Psoas muscle (tissue), 8 donors: ENCODE measurements around the gene ZPBP. TPM values are rescaled to one million over a fixed set of nuclear protein-coding genes. Genes with fewer than 3 reads are reported as not detected.

Experiments
- ATAC-seq, 4 donors: fragments of 200-7000 bp; cut with Tn5 transposase; one replicate each; pipeline ENCODE4 v1.9.1; 2020; ENCODE audit warnings: moderate library complexity in 3 of 4, mild to moderate bottlenecking in 2 of 4
- DNase-seq, 2 donors: peaks; one replicate each; pipeline ENCODE4 v3.0.0-alpha.2; 2020
- H3K27ac ChIP-seq: fragments of 200-600 bp; one replicate; pipeline ENCODE4 v1.8.0; 2022
- H3K27me3 ChIP-seq, 3 donors: fragments of 200-600 bp in 1 of 3; one replicate each; pipeline versions ENCODE4 v1.6.1 to v1.8.0; 2013 to 2022; ENCODE audit warnings: low read length in 2 of 3, mild to moderate bottlenecking in 2 of 3, moderate library complexity in 1 of 3; ENCODE audit not compliant: insufficient read depth in 3 of 3
- H3K36me3 ChIP-seq, 2 donors: fragments of 200-600 bp in 1 of 2; one replicate each; pipeline versions ENCODE4 v1.6.1 to v1.8.0; 2013 to 2022; ENCODE audit warnings: low read depth in 1 of 2, mild to moderate bottlenecking in 1 of 2, moderate library complexity in 1 of 2; ENCODE audit not compliant: insufficient read depth in 1 of 2
- H3K4me1 ChIP-seq: fragments of 200-600 bp; one replicate; pipeline ENCODE4 v1.8.0; 2022
- H3K4me3 ChIP-seq: fragments of 200-600 bp; one replicate; pipeline ENCODE4 v1.8.0; 2022; ENCODE audit warnings: mild to moderate bottlenecking
- H3K9me3 ChIP-seq: fragments of 200-600 bp; one replicate; pipeline ENCODE4 v1.8.0; 2022
- CTCF ChIP-seq: fragments of 200-600 bp; IDR thresholded peaks from one replicate; pipeline ENCODE4 v1.8.0; 2022; ENCODE audit warnings: antibody characterized with exemption
- WGBS, 3 donors: extraction: QIAGEN DNeasy Blood & Tissue Kit; methylation state at CpG; one replicate each; pipeline versions ENCODE4 v1.1.6 to v1.1.7; 2013; 5-methylcytosine and 5-hydroxymethylcytosine counted together
- intact Hi-C, 2 donors: fragments of 100-400 bp; cut with DNase I; formaldehyde crosslinking; loops; one replicate each; pipeline versions ENCODE4 v1.11.0 to v1.14.2; 2022
- polyA plus RNA-seq, 3 donors: library from polyadenylated mRNA; stranded (reverse); fragments of 200-250 nt; gene quantifications; one replicate each; pipeline ENCODE4 v1.2.3, GENCODE V29; 2013
- total RNA-seq, 4 donors: library from RNA; stranded (reverse); fragmentation: NEBNext Ultra II Directional in 2 of 4; extraction: Animal tissue kit (Norgen Biotek cat#: 25700) in 2 of 4; gene quantifications; one replicate each; pipeline versions ENCODE4 v1.2.1 to v1.2.4, GENCODE V29; 2021 to 2023
- donor health status: healthy with polysubstance abuse.
- donor health status: DM: no; HTN: no; CAD: no; lungs with moderate emphysema.
- donor health status: Bipolar disorder and iron deficiency.
- donor health status: healthy.
- donor health status: DM: yes; HTN: yes; CAD: no.
- donor health status: DM: no; HTN: no; CAD: no.
- donor health status: DM: no; HTN: no; CAD: no.
- donor health status: DM: yes; HTN: yes; CAD: no.

Gene ZPBP
- total and polyA plus RNA-seq, 7 donors: not detected

GRCh38 chr7:50119815-50120637 is 27.0 kb upstream of the ZPBP start:
- TF ChIP-seq CTCF: no peak
- no peaks in the 10 kb centered on the region for H3K9me3 ChIP-seq
- ATAC-seq: no peak

GRCh38 chr7:50112250-50112649 is 19.2 kb upstream of the ZPBP start:
- no peak overlapping the region for H3K4me3 ChIP-seq
- WGBS, 3 donors: 68 to 77% (median 74%) methylated on average over 2 of the region's 2 CpGs

More at GRCh38 chr7:50119815-50120637, 27.0 kb upstream of the ZPBP start:
- Histone ChIP-seq H3K4me1 (no peaks in the 10 kb centered on the region), H3K4me3 (no peak overlapping the region), H3K36me3 (no peaks in the 10 kb centered on the region), H3K27ac (no peak overlapping the region), H3K27me3 (peaks cover 0 to 13% (median 2%) of the 10 kb centered on the region in 3 donors)
- no peak for DNase-seq
- 67 to 70% (median 68%) methylated on average over 9 of the region's 9 CpGs for WGBS, 3 donors
- intact Hi-C loops: no loop called here

GRCh38 chr7:50101873-50102272 is 8.8 kb upstream of the ZPBP start:
- Histone ChIP-seq H3K27me3 (peaks cover 0 to 7% (median 0%) of the 10 kb centered on the region in 3 donors), H3K27ac (no peak overlapping the region), H3K9me3 (no peaks in the 10 kb centered on the region), H3K36me3 (no peaks in the 10 kb centered on the region), H3K4me1 (no peaks in the 10 kb centered on the region), H3K4me3 (no peak overlapping the region)
- DNase-seq: no peak
- no peak for TF ChIP-seq CTCF
- 92 to 93% (median 92%) methylated on average over 15 of the region's 15 CpGs for whole genome bisulfite sequencing, 3 donors
- intact Hi-C loops: no loop called here
- ATAC-seq: no peak

More at GRCh38 chr7:50112250-50112649, 19.2 kb upstream of the ZPBP start:
- intact Hi-C loops: no loop called here
- ATAC-seq: no peak
- peaks cover 0 to 2% (median 0%) of the 10 kb centered on the region in 3 donors for H3K27me3 ChIP-seq
- peaks cover 12% of the 10 kb centered on the region for H3K9me3 ChIP-seq
- DNase-seq: no peak
- no peak overlapping the region for H3K27ac ChIP-seq
- no peaks in the 10 kb centered on the region for H3K36me3 ChIP-seq
- H3K4me1 ChIP-seq: no peaks in the 10 kb centered on the region
- no peak for TF ChIP-seq CTCF

GRCh38 chr7:50095634-50096033 is 2.6 kb upstream of the ZPBP start:
- no peaks in the 10 kb centered on the region for H3K36me3 ChIP-seq
- intact Hi-C loops: no loop called here
- peaks cover 0 to 7% (median 2%) of the 10 kb centered on the region in 3 donors for H3K27me3 ChIP-seq
- DNase-seq (no peak), ATAC-seq (no peak)
- no peak overlapping the region for H3K27ac ChIP-seq
- no peaks in the 10 kb centered on the region for H3K9me3 ChIP-seq
- no peak for TF ChIP-seq CTCF
- H3K4me3 ChIP-seq: no peak overlapping the region
- H3K4me1 ChIP-seq: no peaks in the 10 kb centered on the region
- WGBS, 3 donors: 89 to 96% (median 90%) methylated on average over 1 of the region's 1 CpG
